GM12873 (cell line): ENCODE measurements around the gene BMP6.

Experiments used
- CTCF ChIP-seq: IDR thresholded peaks from 2 replicates; pipeline ENCODE4 v1.5.1; 2012; ENCODE audit warnings: low read depth, mild to moderate bottlenecking, moderate library complexity, low read length, control low read depth; ENCODE audit not compliant: insufficient read depth; ENCODE audit errors: missing control alignments

Gene BMP6

GRCh38 chr6:7813704-7814103 is 87.8 kb downstream of the BMP6 start:
- no peak for TF ChIP-seq CTCF

GRCh38 chr6:7815716-7816115 is 89.8 kb downstream of the BMP6 start:
- TF ChIP-seq CTCF = no peak

GRCh38 chr6:7818257-7819214 is 92.6 kb downstream of the BMP6 start:
- no peak for TF ChIP-seq CTCF

GRCh38 chr6:7819431-7820015 is 93.6 kb downstream of the BMP6 start:
- no peak for TF ChIP-seq CTCF

GRCh38 chr6:7820288-7820835 is 94.5 kb downstream of the BMP6 start:
- TF ChIP-seq CTCF = no peak

- no peak for TF ChIP-seq CTCF
These were observed 95.5 kb downstream of the BMP6 start for GRCh38 chr6:7821426-7821825.

- TF ChIP-seq CTCF = no peak
These were observed 97.7 kb downstream of the BMP6 start for GRCh38 chr6:7823552-7823951.
